ENCODE results near the gene SH3BGR. TPM values are rescaled to one million over a fixed set of nuclear protein-coding genes. Genes with fewer than 3 reads are reported as not detected.

SH3BGR gene
- total RNA-seq, 1 donor from 2014 or later = 2.2 TPM

GRCh38 chr21:39511102-39511501 lies 59.3 kb downstream of the SH3BGR start:
- H3K27ac Mint-ChIP-seq = no peak overlapping the region

DNA sequence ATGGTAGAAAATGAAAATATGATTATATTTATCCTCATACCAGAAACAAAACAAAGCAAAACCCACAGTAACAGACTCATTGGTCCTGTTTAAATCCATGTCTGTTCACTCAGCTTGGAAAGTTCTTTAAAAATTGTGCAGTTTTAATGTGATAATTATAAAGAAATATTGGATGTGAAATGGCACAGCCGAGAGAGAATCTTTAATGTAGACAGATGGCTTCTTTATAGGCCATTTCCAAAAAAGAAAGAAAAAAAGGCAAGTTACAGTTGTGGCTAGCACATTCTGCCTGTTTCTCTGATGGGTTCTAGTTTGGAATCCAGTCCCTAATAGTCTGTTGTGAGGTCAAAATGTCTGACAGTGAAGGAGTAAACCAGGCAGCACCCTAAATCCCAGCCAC lies 62.0 kb downstream of the SH3BGR start:
- Mint-ChIP-seq H3K9me3 (ENCODE audit: low read depth) (no peaks in the 10 kb centered on the region), H3K4me3 (ENCODE audit: low read depth) (no peak overlapping the region), H3K36me3 (ENCODE audit: insufficient read depth) (no peaks in the 10 kb centered on the region), H3K27ac (no peak overlapping the region), H3K4me1 (ENCODE audit: low read depth) (no peaks in the 10 kb centered on the region), H3K27me3 (peaks cover 7% of the 10 kb centered on the region)
- TF ChIP-seq, protein P1, sequence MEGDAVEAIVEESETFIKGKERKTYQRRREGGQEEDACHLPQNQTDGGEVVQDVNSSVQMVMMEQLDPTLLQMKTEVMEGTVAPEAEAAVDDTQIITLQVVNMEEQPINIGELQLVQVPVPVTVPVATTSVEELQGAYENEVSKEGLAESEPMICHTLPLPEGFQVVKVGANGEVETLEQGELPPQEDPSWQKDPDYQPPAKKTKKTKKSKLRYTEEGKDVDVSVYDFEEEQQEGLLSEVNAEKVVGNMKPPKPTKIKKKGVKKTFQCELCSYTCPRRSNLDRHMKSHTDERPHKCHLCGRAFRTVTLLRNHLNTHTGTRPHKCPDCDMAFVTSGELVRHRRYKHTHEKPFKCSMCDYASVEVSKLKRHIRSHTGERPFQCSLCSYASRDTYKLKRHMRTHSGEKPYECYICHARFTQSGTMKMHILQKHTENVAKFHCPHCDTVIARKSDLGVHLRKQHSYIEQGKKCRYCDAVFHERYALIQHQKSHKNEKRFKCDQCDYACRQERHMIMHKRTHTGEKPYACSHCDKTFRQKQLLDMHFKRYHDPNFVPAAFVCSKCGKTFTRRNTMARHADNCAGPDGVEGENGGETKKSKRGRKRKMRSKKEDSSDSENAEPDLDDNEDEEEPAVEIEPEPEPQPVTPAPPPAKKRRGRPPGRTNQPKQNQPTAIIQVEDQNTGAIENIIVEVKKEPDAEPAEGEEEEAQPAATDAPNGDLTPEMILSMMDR (IDR thresholded peaks at IDR 0.05; ENCODE audit: unreplicated experiment) = no peak
- DNase-seq (ENCODE audit: low spot score, unreplicated experiment) = no peak

More at GRCh38 chr21:39511102-39511501, 59.3 kb downstream of the SH3BGR start:
- no peak for DNase-seq (ENCODE audit: low spot score, unreplicated experiment)
- TF ChIP-seq, protein P1 (IDR thresholded peaks at IDR 0.05; ENCODE audit: unreplicated experiment) = no peak
- no peaks in the 10 kb centered on the region for H3K4me1 Mint-ChIP-seq (ENCODE audit: low read depth)
- H3K9me3 Mint-ChIP-seq (ENCODE audit: low read depth) = no peaks in the 10 kb centered on the region
- no peaks in the 10 kb centered on the region for H3K36me3 Mint-ChIP-seq (ENCODE audit: insufficient read depth)
- no peak overlapping the region for H3K4me3 Mint-ChIP-seq (ENCODE audit: low read depth)
- H3K27me3 Mint-ChIP-seq = peaks cover 3% of the 10 kb centered on the region

GRCh38 chr21:39515684-39516472 lies 64.1 kb downstream of the SH3BGR start:
- Mint-ChIP-seq H3K9me3 (ENCODE audit: low read depth) (no peaks in the 10 kb centered on the region), H3K36me3 (ENCODE audit: insufficient read depth) (no peaks in the 10 kb centered on the region)

DNA sequence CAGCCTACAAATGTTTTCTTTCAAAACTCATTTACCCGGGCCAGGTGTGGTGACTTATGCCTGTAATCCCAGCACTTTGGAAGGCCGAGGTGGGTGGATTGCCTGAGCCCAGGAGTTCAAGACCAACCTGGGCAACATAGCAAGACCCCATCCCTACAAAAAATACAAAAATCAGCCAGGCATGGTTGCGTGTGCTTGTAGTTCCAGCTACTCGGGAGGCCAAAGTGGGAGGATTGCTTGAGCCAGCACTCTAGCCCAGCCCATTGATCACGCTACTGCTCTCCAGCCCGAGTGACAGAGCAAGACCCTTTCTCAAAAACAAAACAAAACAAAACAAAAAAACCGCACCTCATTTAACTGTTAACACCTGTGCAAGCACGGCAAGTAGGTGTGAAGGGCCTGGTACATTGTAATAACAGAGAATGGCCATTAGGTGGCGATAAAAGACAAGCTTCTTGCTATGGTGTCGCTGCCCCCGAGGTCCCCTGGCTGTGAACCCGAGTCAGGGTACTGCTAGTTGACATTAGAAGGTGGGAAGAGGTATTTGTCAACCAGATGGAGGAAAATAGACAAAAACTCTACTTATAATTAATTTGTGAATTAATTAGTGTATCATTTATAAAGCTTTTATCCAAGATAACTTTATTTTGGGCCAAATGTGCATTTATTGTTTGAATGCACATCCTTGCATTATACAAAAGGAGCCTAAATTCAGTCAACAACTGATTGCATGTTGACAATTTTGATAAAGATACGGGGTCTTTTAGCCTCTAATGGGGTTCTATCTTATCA lies 66.5 kb downstream of the SH3BGR start:
- H3K27me3 Mint-ChIP-seq = peaks cover 7% of the 10 kb centered on the region

More at GRCh38 chr21:39515684-39516472, 64.1 kb downstream of the SH3BGR start:
- Mint-ChIP-seq H3K4me1 (ENCODE audit: low read depth) (no peaks in the 10 kb centered on the region), H3K4me3 (ENCODE audit: low read depth) (no peak overlapping the region), H3K27me3 (peaks cover 10% of the 10 kb centered on the region), H3K27ac (no peak overlapping the region)
- TF ChIP-seq, protein P1 (IDR thresholded peaks at IDR 0.05; ENCODE audit: unreplicated experiment) = no peak
- no peak for DNase-seq (ENCODE audit: low spot score, unreplicated experiment)

DNA sequence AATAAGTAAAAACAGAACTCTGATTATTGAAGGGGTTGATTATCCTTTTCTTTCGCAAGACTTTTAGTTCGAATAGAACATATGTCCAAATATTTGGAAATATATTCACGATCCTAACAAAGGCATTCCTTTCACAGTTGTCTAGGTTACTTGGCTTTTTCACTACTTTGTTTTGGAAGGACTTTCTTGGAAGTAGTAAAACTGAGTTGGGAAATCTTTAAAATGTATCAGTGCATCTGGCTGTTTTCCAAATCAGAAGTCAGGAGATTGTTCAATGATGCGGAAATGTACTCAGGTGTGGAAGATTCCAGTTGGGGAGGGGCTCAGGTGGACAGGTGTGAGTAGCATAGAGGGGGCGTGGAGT lies 67.1 kb downstream of the SH3BGR start:
- no peaks in the 10 kb centered on the region for H3K36me3 Mint-ChIP-seq (ENCODE audit: insufficient read depth)
- TF ChIP-seq, protein P1 (IDR thresholded peaks at IDR 0.05; ENCODE audit: unreplicated experiment) = no peak
- no peak for DNase-seq (ENCODE audit: low spot score, unreplicated experiment)
- H3K27me3 Mint-ChIP-seq = peaks cover 7% of the 10 kb centered on the region
- no peak overlapping the region for H3K4me3 Mint-ChIP-seq (ENCODE audit: low read depth)
- H3K27ac Mint-ChIP-seq = no peak overlapping the region
- no peaks in the 10 kb centered on the region for H3K4me1 Mint-ChIP-seq (ENCODE audit: low read depth)
- no peaks in the 10 kb centered on the region for H3K9me3 Mint-ChIP-seq (ENCODE audit: low read depth)

More for the DNA sequence above, 66.5 kb downstream of the SH3BGR start:
- Mint-ChIP-seq H3K9me3 (ENCODE audit: low read depth) (no peaks in the 10 kb centered on the region), H3K4me1 (ENCODE audit: low read depth) (no peaks in the 10 kb centered on the region), H3K36me3 (ENCODE audit: insufficient read depth) (no peaks in the 10 kb centered on the region), H3K4me3 (ENCODE audit: low read depth) (no peak overlapping the region), H3K27ac (no peak overlapping the region)
- TF ChIP-seq, protein P1 (IDR thresholded peaks at IDR 0.05; ENCODE audit: unreplicated experiment) = peak; percentile 92
- peak; percentile 55 for DNase-seq (ENCODE audit: low spot score, unreplicated experiment)

Data from progenitor cell of endocrine pancreas (in vitro differentiated cells).